Endothelial cell of umbilical vein (primary cell): ENCODE data around the gene CPD. TPM values are rescaled to one million over a fixed set of nuclear protein-coding genes. Genes with fewer than 3 reads are reported as not detected.
"Not testable (repeated sequence)": the region's sequence is repeated elsewhere in the genome, so short reads cannot be mapped to it uniquely, and the experiment has no call there.

Experiments used
- BruUV-seq: library from RNA; stranded (reverse); fragments of 400-500 nt; replicated peaks from 2 replicates; lab custom pipeline; 2021; lab: Mats Ljungman, UMichigan
- CTCF ChIA-PET: fragments of 300-600, 350-600 bp; sonication (Branson Sonifier 250); formaldehyde crosslinking; loops from one replicate; lab custom pipeline; 2021; ENCODE audit warnings: antibody characterized with exemption, inconsistent platforms; lab: Charles Lee
- POLR2A ChIA-PET: fragments of 300-600, 350-600 bp; sonication (Branson Sonifier 250); formaldehyde crosslinking; loops from one replicate; lab custom pipeline; 2021; ENCODE audit warnings: antibody characterized with exemption, inconsistent platforms; lab: Charles Lee
- DNase-seq: peaks from one replicate; pipeline ENCODE4 v3.0.0-alpha.2; 2011; ENCODE audit warnings: low read depth, low spot score
- FAIRE-seq: peaks from 2 replicates; lab custom pipeline; 2011; peaks lifted over from hg19 to GRCh38; lab: Jason Lieb, UNC
- H2AFZ ChIP-seq: 2 replicates; pipeline ENCODE4 v1.6.0; 2012; ENCODE audit warnings: low read depth, low read length, control low read depth, inconsistent platforms
- H3K27ac ChIP-seq: 2 replicates; pipeline ENCODE4 v1.5.1; 2011; ENCODE audit warnings: low read depth, mild to moderate bottlenecking, control low read depth, low read length, moderate library complexity; ENCODE audit not compliant: insufficient read depth
- H3K27me3 ChIP-seq, 2 experiments: 2 replicates each; pipeline versions ENCODE4 v1.6.0 to v1.6.1; 2011; ENCODE audit warnings: low read length in 2 of 2, mixed read lengths in 1 of 2; ENCODE audit not compliant: control insufficient read depth in 2 of 2, insufficient read depth in 2 of 2
- H3K36me3 ChIP-seq, 2 experiments: 2 replicates in 1 of 2; 3 replicates in 1 of 2; pipeline ENCODE4 v1.5.1; 2011; ENCODE audit warnings: low read length in 2 of 2, mild to moderate bottlenecking in 1 of 2, moderate library complexity in 1 of 2; ENCODE audit not compliant: control insufficient read depth in 2 of 2, insufficient read depth in 2 of 2; ENCODE audit errors: extremely low read depth in 1 of 2
- H3K4me1 ChIP-seq: 3 replicates; pipeline ENCODE4 v1.5.1; 2011; ENCODE audit warnings: mild to moderate bottlenecking, low read length; ENCODE audit not compliant: control insufficient read depth, insufficient read depth; ENCODE audit errors: extremely low read depth
- H3K4me2 ChIP-seq: 2 replicates; pipeline ENCODE4 v1.6.1; 2011; ENCODE audit warnings: low read length, control low read depth, mixed read lengths; ENCODE audit not compliant: insufficient read depth
- H3K4me3 ChIP-seq, 3 experiments: fragments of 200-600 bp in 1 of 3; sonication (generic), shearing (Covaris generic) in 1 of 3; replicated peaks in 1 of 3; 2 replicates each; pipeline ENCODE4 v1.5.1; 2011 to 2016; ENCODE audit warnings: control low read depth in 3 of 3, low read length in 3 of 3, mild to moderate bottlenecking in 2 of 3, inconsistent platforms in 1 of 3, low read depth in 1 of 3, moderate library complexity in 1 of 3; ENCODE audit not compliant: insufficient read depth in 1 of 3
- H3K79me2 ChIP-seq: 2 replicates; pipeline ENCODE4 v1.6.0; 2012; ENCODE audit warnings: low read length, inconsistent platforms; ENCODE audit not compliant: control insufficient read depth, insufficient read depth
- H3K9ac ChIP-seq: replicated peaks from 2 replicates; pipeline ENCODE3; 2011; ENCODE audit warnings: low read length, control low read depth; ENCODE audit not compliant: insufficient read depth; ENCODE audit errors: extremely low read depth
- H3K9me1 ChIP-seq: replicated peaks from 3 replicates; pipeline ENCODE4 v1.6.0; 2011; ENCODE audit warnings: mild to moderate bottlenecking, low read length; ENCODE audit not compliant: control insufficient read depth, insufficient read depth; ENCODE audit errors: extremely low read depth
- H3K9me3 ChIP-seq: replicated peaks from 2 replicates; pipeline ENCODE4 v1.5.1; 2012; ENCODE audit warnings: low read length, inconsistent platforms; ENCODE audit not compliant: control insufficient read depth, insufficient read depth
- H4K20me1 ChIP-seq: replicated peaks from 2 replicates; pipeline ENCODE3; 2011; ENCODE audit warnings: mild to moderate bottlenecking, low read length; ENCODE audit not compliant: control insufficient read depth, insufficient read depth; ENCODE audit errors: extremely low read depth
- CTCF ChIP-seq, 2 donors: IDR thresholded peaks; 1 replicate in 1 of 2; 2 replicates in 1 of 2; pipeline ENCODE4 v1.5.1; 2011; ENCODE audit warnings: low read length in 2 of 2, mild to moderate bottlenecking in 2 of 2, moderate library complexity in 2 of 2, control low read depth in 1 of 2, inconsistent platforms in 1 of 2, low read depth in 1 of 2; ENCODE audit not compliant: insufficient read depth in 1 of 2; ENCODE audit errors: extremely low read depth in 1 of 2
- EZH2 ChIP-seq: IDR thresholded peaks from 2 replicates; pipeline ENCODE4 v1.6.1; 2012; ENCODE audit warnings: borderline replicate concordance, low read depth, mild to moderate bottlenecking, moderate library complexity, low read length, inconsistent platforms; ENCODE audit not compliant: severe bottlenecking
- FOS ChIP-seq: IDR thresholded peaks from 2 replicates; pipeline ENCODE4 v1.6.1; 2011; ENCODE audit warnings: mild to moderate bottlenecking, low read length, moderate library complexity, borderline replicate concordance; ENCODE audit not compliant: insufficient read depth
- GATA2 ChIP-seq: IDR thresholded peaks from 2 replicates; pipeline ENCODE4 v1.7.0; 2011; ENCODE audit warnings: low read depth, mild to moderate bottlenecking, moderate library complexity, mixed read lengths, low read length; ENCODE audit not compliant: insufficient read length, insufficient read depth
- JUN ChIP-seq: IDR thresholded peaks from 2 replicates; pipeline ENCODE4 v1.6.1; 2011; ENCODE audit warnings: borderline replicate concordance, low read depth; ENCODE audit not compliant: insufficient read length, insufficient read depth
- MAX ChIP-seq: IDR thresholded peaks from 2 replicates; pipeline ENCODE4 v1.6.1; 2011; ENCODE audit not compliant: insufficient read depth, insufficient read length
- MYC ChIP-seq: IDR thresholded peaks from one replicate; pipeline ENCODE4 v1.6.1; 2011; ENCODE audit warnings: mild to moderate bottlenecking, low read depth, low read length
- POLR2A ChIP-seq: IDR thresholded peaks from 2 replicates; pipeline ENCODE4 v1.6.1; 2012; ENCODE audit warnings: low read depth, mild to moderate bottlenecking, control low read depth, low read length
- POLR2AphosphoS5 ChIP-seq: IDR thresholded peaks from 2 replicates; pipeline ENCODE4 v1.6.1; 2012; ENCODE audit warnings: low read depth, mild to moderate bottlenecking, control low read depth, low read length, moderate library complexity; ENCODE audit not compliant: insufficient read depth
- dilution Hi-C: fragments of 300-500 bp; cut with MboI; formaldehyde crosslinking; loops from one replicate; pipeline ENCODE4 v1.15.0; 2019; ENCODE audit warnings: low sequenced_read_pairs; ENCODE audit not compliant: extremely low pct_ligation_motif_present
- intact Hi-C: fragments of 100-400 bp; cut with micrococcal nuclease; formaldehyde crosslinking; loops from one replicate; pipeline ENCODE4 v1.10.0; 2022
- polyA plus RNA-seq, 4 experiments: library from polyadenylated mRNA; depleted of rRNA in 3 of 4; stranded (reverse) in 3 of 4; unstranded in 1 of 4; fragments of >200 nt; gene quantifications; 2 replicates each; pipeline versions ENCODE4 v1.2.1 to v1.2.3, GENCODE V29; 2011 to 2012; ENCODE audit warnings: missing spikeins in 1 of 4
- total RNA-seq: library from RNA; stranded (reverse); gene quantifications from 2 replicates; pipeline ENCODE4 v1.2.3, GENCODE V29; 2021

Gene CPD
- total and polyA plus RNA-seq, 2 donors (not counting 3 experiments of a cell fraction or from before 2014, with no cell fraction given), result 18.3 to 63.6 TPM

- DNase-seq, result no peak
- H2AFZ ChIP-seq, result no peak overlapping the region
- H3K4me3 ChIP-seq, result no peak overlapping the region
- no peak for TF ChIP-seq FOS
- TF ChIP-seq MAX, result no peak
- no peak for TF ChIP-seq CTCF (IDR thresholded peaks at IDR 0.05; ENCODE audit: extremely low read depth in 1 of 2, insufficient read depth in 1 of 2, low read depth in 1 of 2, low read length in 2 of 2)
- no peak for TF ChIP-seq POLR2AphosphoS5
- no peak for TF ChIP-seq MYC
- no peak for TF ChIP-seq GATA2
- no peak for TF ChIP-seq POLR2A
- no peak for TF ChIP-seq EZH2
- no peak for TF ChIP-seq JUN
- dilution Hi-C loops (no loop called here), intact Hi-C loops (no loop called here)
- no peak overlapping the region for H3K9ac ChIP-seq
- peaks cover 3% of the 10 kb centered on the region for H3K79me2 ChIP-seq
- no peaks in the 10 kb centered on the region for H3K36me3 ChIP-seq
- no peaks in the 10 kb centered on the region for H4K20me1 ChIP-seq
- FAIRE-seq, result no peak
- H3K4me1 ChIP-seq, result peaks cover 7% of the 10 kb centered on the region
- BruUV-seq, result no TSS peak
- H3K27ac ChIP-seq, result no peak overlapping the region
- H3K4me2 ChIP-seq, result no peak overlapping the region
- POLR2A ChIA-PET, result no interaction called here
- CTCF ChIA-PET, result no interaction called here
- no peaks in the 10 kb centered on the region for H3K9me1 ChIP-seq
- no peaks in the 10 kb centered on the region for H3K9me3 ChIP-seq
- H3K27me3 ChIP-seq, result no peaks in the 10 kb centered on the region
These were observed 36.8 kb downstream of the CPD start for GRCh38 chr17:30415491-30415890.

- CTCF ChIA-PET, DNase-seq, FAIRE-seq, H3K27me3 ChIP-seq, H3K79me2 ChIP-seq, POLR2A ChIA-PET, H3K27ac ChIP-seq, BruUV-seq, H4K20me1 ChIP-seq, H3K36me3 ChIP-seq, H3K9ac ChIP-seq, H3K4me1 ChIP-seq, H2AFZ ChIP-seq, H3K4me2 ChIP-seq, intact Hi-C loops, H3K9me3 ChIP-seq, H3K4me3 ChIP-seq, dilution Hi-C loops, H3K9me1 ChIP-seq: not testable (repeated sequence)
These were observed 39.3 kb downstream of the CPD start for GRCh38 chr17:30418070-30418469.
